Stimulated activated CD4-positive, alpha-beta T cell treated with anti-CD3 and anti-CD28 coated beads, Interleukin-12 subunit alpha, Interleukin-12 subunit beta, amount 100 ng/mL, for 48 hours (primary cell): ENCODE results near the gene PEMT.

Experiments
- DNase-seq, 3 donors: peaks; one replicate each; pipeline ENCODE4 v3.0.0-alpha.2; 2020; ENCODE audit warnings: low read depth in 2 of 3, low spot score in 1 of 3

The PEMT gene

GRCh38 chr17:17504341-17505140 is 87.0 kb downstream of the PEMT start:
- DNase-seq, result no peak

DNA sequence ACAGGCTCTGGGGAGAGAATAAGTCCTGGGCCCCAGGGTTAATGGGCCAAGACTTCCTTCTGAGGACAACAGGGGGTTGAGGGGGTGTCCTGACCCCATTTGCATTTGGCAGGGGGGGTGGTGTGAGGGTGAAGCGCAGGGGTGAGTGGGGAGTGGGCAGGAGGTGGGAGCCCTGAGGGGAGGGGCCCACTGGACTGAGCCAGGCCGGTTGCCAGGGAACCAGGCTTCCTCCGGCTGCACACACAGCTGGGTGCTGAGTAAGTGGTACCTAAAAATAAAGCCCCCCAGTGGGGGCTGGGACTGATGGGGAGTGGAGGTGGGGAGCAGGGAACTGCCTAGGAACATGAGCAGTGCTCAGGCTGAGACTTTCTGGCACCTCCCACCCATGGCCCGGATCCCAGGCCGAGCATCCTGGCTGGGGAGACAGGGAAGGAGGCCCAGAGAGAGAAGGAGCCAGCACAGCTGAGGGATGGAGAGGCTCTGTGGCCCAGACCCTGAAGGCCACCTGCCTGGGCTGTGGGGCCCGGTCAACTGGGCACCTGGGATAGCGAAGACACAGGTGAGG is 87.9 kb downstream of the PEMT start:
- DNase-seq, result no peak

DNA sequence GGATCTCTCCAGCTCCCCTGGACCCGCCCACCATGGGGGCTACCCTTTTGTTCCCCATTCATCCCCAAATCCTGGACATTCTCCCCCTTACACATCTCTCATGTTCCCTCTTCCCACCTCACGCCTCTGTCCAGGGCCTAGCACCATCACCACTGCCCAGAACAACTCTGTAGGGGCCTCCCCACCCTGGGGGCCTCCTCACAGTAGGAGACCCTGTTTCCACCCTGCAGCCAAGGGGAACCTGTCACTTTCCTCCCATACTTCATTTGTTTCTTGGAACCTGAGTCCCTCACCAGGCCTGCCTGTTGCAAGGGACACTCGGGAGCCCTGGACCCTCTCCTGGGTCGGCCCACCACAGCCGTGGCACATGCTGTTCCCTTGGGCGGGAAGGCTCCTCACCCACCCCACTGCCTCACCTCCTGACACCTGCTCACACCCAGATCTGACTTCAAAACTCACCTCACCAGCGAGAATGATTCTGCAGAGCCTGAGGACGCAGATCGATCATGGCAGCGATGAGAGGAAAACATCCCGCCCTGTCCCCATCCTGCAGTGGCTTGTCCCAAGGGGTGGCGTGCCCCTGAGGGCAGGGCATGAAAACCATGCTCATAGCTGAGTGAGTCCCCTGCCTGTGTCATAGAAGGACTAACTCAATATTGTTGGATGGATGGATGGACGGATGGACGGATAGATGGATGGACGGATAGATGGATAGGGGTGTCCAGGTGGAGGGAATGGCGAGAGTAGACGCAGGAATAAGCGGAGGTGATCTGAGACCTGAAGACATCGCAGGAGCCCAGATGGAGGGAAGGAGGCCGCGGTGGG is 88.6 kb downstream of the PEMT start:
- no peak for DNase-seq

GRCh38 chr17:17500999-17501605 is 90.4 kb downstream of the PEMT start:
- no peak for DNase-seq

DNA sequence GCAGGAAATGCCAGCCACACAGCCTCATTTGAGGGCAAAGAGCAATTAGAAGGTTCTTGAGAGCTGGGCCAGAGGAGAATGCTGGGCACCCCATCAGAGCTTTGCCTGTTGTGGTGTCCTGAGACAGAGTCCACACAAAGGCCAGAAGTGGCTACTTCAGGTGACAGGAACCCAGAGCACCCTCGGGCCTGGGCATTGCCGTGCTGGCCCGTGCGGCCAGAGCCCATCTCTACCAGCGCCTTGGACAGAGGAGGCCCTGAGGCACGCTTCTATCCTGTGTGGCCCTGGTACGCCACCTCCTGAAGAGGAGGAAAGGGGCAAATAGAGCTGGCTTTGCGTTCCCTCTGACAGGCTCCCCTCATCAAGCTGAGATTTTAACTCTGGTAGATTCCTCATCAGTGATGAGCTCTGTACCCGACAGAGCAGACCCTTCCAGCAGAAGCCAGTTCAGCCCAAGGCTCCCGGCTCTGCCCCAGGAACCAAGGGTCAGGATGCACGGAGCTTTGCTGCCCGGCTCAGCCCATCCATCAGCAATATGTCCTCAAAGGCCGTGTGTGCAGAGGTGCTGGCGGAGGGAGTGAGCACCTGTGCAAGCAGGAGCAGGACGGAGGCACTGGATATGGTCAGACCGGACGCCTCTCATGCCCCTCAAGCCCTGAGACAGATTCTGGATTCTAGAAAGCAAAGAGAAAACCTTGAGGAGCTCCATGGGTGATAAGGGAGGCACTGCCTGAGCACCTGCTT is 91.9 kb downstream of the PEMT start:
- no peak for DNase-seq

GRCh38 chr17:17498606-17499301 is 92.8 kb downstream of the PEMT start:
- DNase-seq, result no peak

- DNase-seq, result no peak
Observed at GRCh38 chr17:17497845-17498520, 93.5 kb downstream of the PEMT start.

GRCh38 chr17:17497065-17497844 is 94.3 kb downstream of the PEMT start:
- DNase-seq, result no peak

GRCh38 chr17:17496189-17497064 is 95.1 kb downstream of the PEMT start, which contains the start of gene RASD1:
RASD1 (minus strand) TSS chr17:17496395; CDS start chr17:17496181, 214 bp downstream.
- DNase-seq, result peak; percentile 67 to 79 (median 70)

GRCh38 chr17:17495536-17496188 is 95.8 kb downstream of the PEMT start:
- DNase-seq, result peak in 1 of 3 donors; percentile 15

GRCh38 chr17:17494870-17495535 is 96.5 kb downstream of the PEMT start:
- no peak for DNase-seq

DNA sequence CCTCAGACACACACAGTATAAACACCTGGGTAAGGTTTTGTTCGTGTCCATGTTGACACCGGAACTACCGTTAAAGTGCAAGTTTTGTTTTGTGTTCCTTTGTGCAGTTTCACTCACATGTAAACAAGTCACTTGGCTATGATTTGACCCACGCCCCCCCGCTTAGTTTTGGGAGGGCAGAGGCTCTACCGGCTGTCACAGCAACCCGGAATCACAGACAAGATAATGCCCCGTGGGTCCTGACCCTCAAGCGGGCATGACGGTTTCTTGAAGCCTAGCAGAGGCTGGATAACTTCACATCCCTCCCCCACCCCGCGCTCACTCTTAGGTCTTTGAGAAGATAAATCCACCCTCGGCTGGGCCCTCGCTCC is 97.0 kb downstream of the PEMT start:
- no peak for DNase-seq

- DNase-seq, result no peak
Observed at GRCh38 chr17:17493986-17494466, 97.5 kb downstream of the PEMT start.

GRCh38 chr17:17493249-17493985 is 98.1 kb downstream of the PEMT start:
- DNase-seq, result no peak

DNA sequence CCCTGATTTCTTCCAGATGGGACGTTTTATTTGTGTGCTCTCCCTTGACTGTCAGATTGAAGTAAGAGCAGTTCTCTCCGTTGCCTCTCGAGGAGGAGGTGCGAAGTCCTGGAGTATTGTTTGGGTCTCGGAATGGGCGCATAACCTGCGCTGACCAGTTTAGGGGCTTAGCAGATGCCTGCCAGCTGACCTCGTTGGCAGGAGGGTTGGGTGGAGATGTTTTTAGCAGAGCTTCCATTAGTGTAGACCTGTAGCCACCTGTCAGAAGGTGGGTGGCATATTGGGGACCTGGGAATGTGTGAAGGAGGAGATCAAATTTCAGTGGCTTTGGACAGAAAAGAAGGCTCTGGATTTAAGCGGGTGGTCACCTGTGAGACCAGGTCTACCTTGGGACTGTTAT is 98.9 kb downstream of the PEMT start:
- no peak for DNase-seq

DNA sequence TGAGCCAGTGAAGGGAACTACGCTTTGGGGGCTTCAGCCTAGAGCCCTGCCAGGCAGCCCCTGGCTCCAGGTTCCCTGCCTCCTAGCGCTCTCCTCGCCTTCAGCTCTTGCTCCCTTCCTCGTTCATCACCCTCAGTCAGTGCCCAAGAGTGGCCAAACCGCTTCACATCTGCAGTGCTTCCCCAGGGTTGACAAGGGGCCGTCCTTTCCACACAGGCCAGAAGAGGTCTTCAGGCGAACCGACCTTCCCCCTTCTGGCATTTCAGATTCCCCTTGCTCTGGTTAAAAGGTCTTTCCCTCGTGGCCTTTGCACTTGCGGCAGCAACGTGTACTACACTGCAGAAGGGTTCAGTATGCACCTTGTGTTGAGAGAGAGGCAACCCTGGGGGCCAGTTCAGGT is 99.4 kb downstream of the PEMT start:
- DNase-seq, result no peak
